Measurements from ENCODE around the gene SPTBN1.

- no peak for TF ChIP-seq EZH2 (IDR thresholded peaks at IDR 0.05; ENCODE audit: borderline replicate concordance, low read length)
- TF ChIP-seq CTCF (IDR thresholded peaks at IDR 0.05; ENCODE audit: low read length) = no peak
Observed at GRCh38 chr2:54620948-54621347, 164.8 kb downstream of the SPTBN1 start.

All from OCI-LY1 (cell line).